GM21447 (cell line): Measurements from ENCODE around the gene PGM2.
A peak's percentile ranks its signal among the peaks of the same experiment; 100 is the strongest.
"Not testable (repeated sequence)": the region's sequence is repeated elsewhere in the genome, so short reads cannot be mapped to it uniquely, and the experiment has no call there.

Source experiments
- ATAC-seq: cut with Tn5 transposase; IDR thresholded peaks from one replicate; pipeline ENCODE4 v1.9.1; 2021; ENCODE audit not compliant: unreplicated experiment

The PGM2 gene

DNA sequence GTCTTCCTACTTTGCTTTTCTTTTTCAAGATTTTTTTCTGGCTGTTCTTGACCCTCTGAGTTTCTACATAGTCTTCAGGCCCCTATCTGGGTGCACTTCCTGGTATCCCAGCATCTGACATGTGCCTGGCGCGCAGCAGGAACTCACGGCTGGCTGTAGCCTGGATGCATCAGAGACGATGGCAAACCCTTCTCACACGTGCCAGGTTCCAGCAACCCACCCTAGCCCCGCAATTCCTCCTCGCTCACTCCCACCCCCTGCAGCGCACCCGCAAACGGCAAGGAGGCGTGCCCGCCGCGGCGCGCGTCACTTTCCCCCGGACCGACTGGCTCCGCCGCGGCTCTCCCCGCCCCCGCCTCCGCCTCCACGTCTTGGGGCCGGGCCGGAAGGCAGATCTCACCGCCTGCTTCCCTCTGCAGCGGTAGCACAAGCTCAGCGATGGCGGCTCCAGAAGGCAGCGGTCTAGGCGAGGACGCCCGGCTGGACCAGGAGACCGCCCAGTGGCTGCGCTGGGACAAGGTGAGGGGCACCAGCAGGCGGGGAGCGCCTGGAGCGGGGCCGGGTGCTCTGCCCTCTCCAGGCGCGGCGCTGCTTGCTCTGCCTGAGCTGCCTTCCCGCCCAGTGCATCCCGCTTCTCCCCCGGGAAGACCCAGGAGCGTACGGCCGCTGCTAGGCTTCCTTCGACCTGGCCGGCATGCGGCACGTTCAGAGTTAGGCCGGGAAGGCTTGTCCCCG lies at the start of gene PGM2:
TSS of gene PGM2 (plus strand) at position 392 of the 735 bp plus-strand sequence. CDS start at position 439, 47 bp downstream.
- peak; percentile 96 for ATAC-seq

- ATAC-seq = no peak
These were observed 46.6 kb upstream of the PGM2 start for GRCh38 chr4:37779896-37780295.

GRCh38 chr4:37780444-37781130 lies 45.9 kb upstream of the PGM2 start:
- ATAC-seq = no peak

DNA sequence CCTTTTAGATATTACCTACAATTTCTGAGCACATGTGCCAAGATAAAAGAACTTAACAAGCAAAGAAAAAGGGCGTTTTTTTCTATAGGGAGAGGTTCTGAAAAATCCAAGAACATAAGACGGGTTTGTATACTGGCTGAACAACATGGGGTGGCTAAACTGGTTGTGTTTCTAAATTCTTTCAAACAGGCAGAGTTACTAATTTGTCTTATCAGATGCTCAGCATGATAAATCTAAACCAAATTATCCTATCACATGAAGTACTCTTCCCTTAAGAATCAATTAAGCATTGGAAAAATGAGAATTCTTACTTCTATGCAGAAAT lies 45.4 kb upstream of the PGM2 start:
- no peak for ATAC-seq

GRCh38 chr4:37786267-37786666 lies 40.2 kb upstream of the PGM2 start:
- not testable (repeated sequence) for ATAC-seq

GRCh38 chr4:37787883-37788460 lies 38.5 kb upstream of the PGM2 start:
- ATAC-seq = not testable (repeated sequence)

- no peak for ATAC-seq
These were observed 37.7 kb upstream of the PGM2 start for GRCh38 chr4:37788819-37789218.

- no peak for ATAC-seq
These were observed 34.2 kb upstream of the PGM2 start for GRCh38 chr4:37792241-37792640.

DNA sequence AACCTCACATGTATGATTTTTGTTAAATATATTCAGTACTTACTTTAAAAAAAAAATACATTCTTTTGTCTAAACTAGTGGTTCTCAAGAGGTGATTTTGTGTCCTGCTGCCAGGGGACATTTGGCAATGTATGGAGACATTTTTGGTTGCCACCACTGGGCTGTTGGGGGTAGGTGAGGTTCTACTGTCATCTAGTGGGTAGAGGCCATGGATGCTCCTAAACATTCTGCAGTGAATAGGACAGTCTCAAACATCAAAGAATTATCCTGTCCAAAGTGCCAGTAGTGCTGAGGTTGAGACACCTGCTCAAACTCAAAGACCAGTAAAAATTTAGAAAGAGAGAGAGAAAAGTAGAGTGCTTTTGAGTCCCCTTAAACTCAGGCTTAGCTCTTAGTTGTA lies 32.9 kb upstream of the PGM2 start:
- no peak for ATAC-seq

GRCh38 chr4:37794056-37794455 lies 32.4 kb upstream of the PGM2 start:
- no peak for ATAC-seq

DNA sequence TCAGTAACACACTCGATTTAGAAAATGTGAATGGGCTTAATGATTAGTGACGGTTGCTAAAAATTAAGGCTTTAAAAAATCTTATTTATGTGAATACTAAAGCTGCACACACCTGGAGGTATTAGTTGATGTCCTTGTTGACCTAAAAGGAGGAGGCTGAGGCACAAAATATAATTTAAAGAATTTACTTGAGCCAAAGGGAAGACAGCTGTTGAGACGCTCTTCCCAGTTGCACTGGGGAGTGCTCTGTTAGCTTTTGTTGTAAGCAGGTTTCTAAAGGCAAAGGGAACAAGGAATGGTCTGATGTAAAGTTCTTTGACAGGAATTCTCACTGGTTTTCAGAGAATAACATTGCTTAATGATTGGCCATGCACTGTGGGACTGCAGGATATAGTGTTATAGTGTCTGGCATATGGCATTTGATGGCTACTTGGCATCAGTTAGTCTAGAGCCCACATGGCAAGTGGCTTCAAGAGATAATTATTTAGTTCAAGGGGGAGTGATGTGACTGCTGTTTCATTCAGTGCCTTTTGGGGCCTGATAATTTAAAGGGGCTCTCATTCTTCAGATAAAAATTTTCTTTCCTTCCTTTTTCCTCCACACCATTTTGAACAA lies 30.8 kb upstream of the PGM2 start:
- ATAC-seq = no peak

GRCh38 chr4:37797374-37797773 lies 29.1 kb upstream of the PGM2 start:
- no peak for ATAC-seq

DNA sequence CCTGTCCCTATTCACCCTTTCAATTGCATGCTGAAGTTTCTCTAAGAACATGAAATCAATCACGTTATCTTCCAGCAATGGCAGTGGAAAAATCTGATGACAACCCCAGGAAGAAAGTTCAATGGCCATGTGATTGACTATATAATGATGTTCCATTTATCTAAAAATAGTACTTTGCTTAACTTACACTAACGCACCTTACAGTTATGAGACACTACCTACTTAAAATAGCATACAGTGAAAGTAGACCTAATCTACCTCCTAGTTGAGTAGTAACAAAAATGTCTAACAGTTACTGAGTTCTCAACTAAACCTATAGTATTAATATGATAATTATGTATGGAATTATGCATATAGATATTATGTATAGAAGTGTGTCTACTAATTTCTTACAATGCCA lies 28.6 kb upstream of the PGM2 start:
- ATAC-seq = no peak

DNA sequence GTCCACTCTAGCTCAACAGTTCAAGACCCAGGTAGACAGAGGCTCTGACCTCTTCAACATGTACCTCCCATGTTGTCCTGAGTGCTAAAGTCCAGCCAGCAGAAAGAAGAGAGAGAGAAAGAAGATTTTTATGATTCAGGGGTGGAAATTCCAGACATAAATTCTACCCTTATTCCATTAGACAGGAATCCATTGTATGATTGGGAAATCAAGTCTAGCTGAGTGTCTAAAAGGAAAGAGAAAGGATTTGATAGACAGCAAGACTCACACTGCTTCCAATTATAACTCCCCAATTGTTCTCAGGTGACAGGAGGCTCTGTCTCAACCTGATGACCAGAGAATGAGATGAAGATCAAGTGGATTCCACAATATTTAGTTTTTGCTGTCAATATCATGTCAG lies 27.9 kb upstream of the PGM2 start:
- no peak for ATAC-seq

DNA sequence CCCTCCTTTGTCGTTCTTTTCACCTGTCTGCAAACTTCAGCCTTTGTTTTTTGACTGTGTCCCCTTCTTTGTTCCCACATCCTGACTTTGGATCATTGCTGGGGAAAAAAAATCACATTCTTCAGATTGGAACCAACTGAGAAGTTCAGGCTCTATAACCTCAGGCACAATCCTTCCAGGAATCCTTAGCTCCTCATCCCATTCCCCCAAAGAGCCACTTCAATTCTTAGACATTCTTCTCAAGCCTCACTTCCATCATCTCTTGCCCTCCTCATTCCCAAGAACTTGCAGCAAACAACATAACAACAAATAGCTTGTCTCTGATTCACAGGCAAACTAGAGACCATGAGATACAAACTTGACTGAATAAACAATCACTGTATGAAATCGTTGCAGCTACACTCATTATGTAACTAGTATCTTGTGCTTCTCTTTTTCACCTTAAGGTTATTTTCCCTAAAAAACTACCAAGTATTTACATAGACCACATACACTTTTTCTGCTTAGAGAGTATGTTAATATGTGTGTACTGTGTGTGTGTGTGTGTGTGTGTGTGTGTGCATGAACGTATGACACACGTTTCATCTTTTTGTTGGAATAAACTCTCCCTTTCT lies 26.4 kb upstream of the PGM2 start:
- no peak for ATAC-seq

DNA sequence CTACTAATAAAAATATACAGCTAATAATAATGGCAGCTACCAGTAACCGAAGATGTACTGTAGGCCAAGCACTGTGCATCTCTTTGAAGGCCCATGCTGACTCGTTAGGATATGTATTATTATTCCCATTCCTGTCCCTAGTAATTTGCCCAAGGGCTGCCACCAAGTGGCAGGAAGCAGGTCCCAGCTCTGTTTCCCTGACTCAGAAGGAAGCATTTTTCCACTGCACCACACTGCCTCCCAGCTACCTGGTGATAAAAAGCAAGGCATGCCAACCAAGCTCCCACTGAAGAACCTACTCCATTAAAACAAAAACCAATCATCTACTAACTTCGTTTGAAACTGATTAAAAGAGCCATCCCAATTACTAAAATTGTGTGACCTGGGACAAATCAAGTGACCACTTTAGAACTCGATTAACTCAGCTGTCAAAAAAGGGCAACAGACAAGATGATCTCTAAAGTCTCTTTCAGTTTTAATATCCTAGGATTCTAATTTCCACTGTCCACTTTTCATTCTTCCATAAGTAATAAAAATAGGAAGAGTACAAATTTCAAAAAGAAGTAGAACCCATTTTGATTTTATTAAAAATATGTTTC lies 24.3 kb upstream of the PGM2 start:
- no peak for ATAC-seq

- ATAC-seq = no peak
These were observed 23.0 kb upstream of the PGM2 start for GRCh38 chr4:37803348-37803973.

DNA sequence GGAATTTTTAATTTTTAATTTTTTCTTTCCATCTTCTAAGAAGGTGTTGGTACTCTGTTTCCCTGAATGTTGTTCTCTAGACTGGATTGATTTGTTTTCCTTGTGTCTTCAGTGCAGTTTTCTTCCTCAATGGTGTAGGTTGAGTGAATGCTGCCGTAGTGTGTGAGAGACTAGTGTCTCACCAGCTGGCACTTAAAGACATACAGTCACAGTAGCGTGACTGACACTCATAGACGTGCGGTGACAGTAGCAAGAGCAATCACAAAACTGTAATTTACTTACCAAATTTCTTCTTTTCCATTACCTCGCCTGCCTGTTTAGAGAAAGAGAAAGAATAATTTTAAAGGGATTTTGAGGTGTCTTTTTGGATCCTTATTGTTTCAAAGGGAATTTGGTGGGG lies 21.4 kb upstream of the PGM2 start:
- ATAC-seq = no peak

GRCh38 chr4:37812713-37813112 lies 13.8 kb upstream of the PGM2 start:
- no peak for ATAC-seq

DNA sequence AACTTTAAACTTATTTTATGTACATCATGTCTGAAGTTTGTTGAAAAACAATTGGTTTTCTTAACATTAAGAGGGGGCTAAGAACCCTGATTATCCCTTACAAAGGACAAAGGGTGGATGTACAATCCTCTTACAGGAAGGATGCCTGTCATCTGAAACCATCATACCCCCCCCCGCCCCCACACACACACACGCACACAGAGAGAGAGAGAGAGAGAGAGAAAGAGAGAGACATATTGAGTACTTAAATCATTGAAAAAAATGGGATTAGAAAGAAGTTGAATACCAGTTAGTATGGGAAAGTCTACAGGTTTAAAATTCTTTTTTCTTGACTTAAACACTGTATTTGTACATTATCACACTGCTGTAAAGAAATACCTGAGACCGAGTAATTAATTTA lies 10.9 kb upstream of the PGM2 start:
- no peak for ATAC-seq

GRCh38 chr4:37816006-37816405 lies 10.5 kb upstream of the PGM2 start:
- no peak for ATAC-seq
